Panc1 (cell line): ENCODE measurements around the gene GPC3.

ENCODE experiments used
- REST ChIP-seq, 2 experiments: IDR thresholded peaks; 2 replicates each; pipeline ENCODE4 v1.6.1; 2011 to 2012; ENCODE audit warnings: low read depth in 2 of 2, control low read depth in 1 of 2, low read length in 1 of 2, mild to moderate bottlenecking in 1 of 2, moderate library complexity in 1 of 2; ENCODE audit not compliant: insufficient read depth in 1 of 2
- SIN3A ChIP-seq: IDR thresholded peaks from 2 replicates; pipeline ENCODE4 v1.6.1; 2012; ENCODE audit warnings: low read depth, mild to moderate bottlenecking, low read length, moderate library complexity, borderline replicate concordance; ENCODE audit not compliant: insufficient read depth
- TCF7L2 ChIP-seq: IDR thresholded peaks from 2 replicates; pipeline ENCODE4 v1.6.1; 2011; ENCODE audit warnings: mild to moderate bottlenecking, low read depth, low read length, inconsistent platforms
- TF ChIP-seq, protein P1 (sequence below): fragments of 450-650 bp; IDR thresholded peaks from 2 replicates; pipeline ENCODE4 v1.5.1; 2017; ENCODE audit warnings: mild to moderate bottlenecking

DNA sequence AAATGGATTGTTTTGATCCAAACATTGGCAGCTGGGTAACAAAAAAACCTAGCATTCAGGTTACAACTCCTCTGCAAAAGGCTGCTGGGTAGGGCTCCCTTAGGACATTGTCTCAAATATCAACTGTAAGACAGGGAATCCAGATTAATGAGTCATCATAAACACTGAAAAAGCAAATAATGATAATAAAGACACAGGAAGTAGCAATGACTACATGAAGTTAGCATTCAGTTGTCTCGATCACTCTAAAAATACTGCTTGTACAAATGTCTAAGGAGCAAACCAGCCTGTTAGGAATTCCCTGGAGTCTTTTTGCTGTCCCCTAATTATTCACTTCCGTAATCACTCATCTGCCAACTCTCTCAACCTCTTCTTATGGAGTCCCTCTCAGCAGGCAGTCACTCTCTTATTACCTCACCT, 259.2 kb downstream of the GPC3 start:
- TF ChIP-seq, protein P1, sequence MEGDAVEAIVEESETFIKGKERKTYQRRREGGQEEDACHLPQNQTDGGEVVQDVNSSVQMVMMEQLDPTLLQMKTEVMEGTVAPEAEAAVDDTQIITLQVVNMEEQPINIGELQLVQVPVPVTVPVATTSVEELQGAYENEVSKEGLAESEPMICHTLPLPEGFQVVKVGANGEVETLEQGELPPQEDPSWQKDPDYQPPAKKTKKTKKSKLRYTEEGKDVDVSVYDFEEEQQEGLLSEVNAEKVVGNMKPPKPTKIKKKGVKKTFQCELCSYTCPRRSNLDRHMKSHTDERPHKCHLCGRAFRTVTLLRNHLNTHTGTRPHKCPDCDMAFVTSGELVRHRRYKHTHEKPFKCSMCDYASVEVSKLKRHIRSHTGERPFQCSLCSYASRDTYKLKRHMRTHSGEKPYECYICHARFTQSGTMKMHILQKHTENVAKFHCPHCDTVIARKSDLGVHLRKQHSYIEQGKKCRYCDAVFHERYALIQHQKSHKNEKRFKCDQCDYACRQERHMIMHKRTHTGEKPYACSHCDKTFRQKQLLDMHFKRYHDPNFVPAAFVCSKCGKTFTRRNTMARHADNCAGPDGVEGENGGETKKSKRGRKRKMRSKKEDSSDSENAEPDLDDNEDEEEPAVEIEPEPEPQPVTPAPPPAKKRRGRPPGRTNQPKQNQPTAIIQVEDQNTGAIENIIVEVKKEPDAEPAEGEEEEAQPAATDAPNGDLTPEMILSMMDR = no peak
- TF ChIP-seq SIN3A (no peak), REST (IDR thresholded peaks at IDR 0.05; ENCODE audit: insufficient read depth in 1 of 2, low read depth in 2 of 2, low read length in 1 of 2) (no peak), TCF7L2 (no peak)
